NCI-H1092 (cell line): ENCODE data around the gene PYDC1.
"Not testable (repeated sequence)": the region's sequence is repeated elsewhere in the genome, so short reads cannot be mapped to it uniquely, and the experiment has no call there.

Experiments
- DNase-seq: peaks from one replicate; lab custom pipeline; 2025; lab: John Stamatoyannopoulos, UW

PYDC1 gene

DNA sequence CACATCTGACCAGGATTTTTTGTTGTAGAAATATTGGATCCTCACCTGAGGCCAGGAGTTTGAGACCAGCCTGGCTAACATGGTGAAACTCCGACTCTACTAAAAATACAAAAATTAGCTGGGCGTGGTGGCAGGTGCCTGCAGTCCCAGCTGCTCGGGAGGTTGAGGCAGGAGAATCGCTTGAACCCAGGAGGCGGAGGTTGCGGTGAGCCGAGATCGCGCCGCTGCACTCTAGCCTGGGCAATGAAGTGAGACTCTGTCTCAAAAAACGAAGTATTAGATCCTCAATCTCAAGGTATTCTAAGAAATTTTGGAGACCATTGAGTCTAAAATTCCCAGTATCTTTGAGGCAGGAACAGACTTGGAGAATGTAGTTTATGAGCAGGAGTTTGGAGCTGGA lies 21.1 kb downstream of the PYDC1 start:
- DNase-seq, result not testable (repeated sequence)

DNA sequence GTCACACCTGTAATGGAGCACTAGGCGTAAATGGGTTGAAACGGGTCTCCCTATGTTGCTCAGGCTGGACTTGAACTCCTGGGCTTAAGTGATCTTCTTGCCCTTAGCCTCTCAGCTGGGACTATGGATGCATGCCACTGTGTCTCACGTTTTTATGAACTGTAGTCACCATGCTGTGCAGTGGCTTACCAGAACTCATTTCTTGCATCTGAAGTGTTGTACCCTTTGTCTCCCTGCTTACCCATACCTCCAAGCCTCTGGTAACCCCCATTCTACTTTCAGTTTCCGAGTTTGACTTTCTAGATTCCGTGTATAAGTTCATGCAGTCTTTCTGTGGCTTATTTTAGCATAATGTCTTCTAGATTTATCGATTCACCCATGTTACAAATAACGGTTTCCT lies 22.0 kb downstream of the PYDC1 start:
- no peak for DNase-seq

DNA sequence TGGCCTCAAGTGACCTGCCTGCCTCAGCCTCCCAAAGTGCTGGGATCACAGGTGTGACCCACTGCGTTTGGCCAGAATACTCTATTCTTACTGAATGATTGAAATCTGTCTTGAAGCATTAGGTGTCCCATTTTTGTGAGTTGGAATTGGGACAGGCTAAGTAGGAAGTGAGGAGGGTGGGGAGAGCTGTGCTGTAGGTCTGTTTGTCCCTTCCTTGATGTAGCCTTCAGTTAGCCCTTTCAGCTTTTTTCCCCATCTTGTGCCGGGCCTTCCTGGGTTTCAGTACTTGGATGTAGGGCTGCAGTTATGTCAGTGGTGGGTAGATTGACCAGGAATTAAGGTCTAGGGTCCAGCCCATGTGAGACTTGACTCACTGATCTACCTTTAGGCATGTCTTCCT lies 23.1 kb downstream of the PYDC1 start:
- DNase-seq, result no peak

DNA sequence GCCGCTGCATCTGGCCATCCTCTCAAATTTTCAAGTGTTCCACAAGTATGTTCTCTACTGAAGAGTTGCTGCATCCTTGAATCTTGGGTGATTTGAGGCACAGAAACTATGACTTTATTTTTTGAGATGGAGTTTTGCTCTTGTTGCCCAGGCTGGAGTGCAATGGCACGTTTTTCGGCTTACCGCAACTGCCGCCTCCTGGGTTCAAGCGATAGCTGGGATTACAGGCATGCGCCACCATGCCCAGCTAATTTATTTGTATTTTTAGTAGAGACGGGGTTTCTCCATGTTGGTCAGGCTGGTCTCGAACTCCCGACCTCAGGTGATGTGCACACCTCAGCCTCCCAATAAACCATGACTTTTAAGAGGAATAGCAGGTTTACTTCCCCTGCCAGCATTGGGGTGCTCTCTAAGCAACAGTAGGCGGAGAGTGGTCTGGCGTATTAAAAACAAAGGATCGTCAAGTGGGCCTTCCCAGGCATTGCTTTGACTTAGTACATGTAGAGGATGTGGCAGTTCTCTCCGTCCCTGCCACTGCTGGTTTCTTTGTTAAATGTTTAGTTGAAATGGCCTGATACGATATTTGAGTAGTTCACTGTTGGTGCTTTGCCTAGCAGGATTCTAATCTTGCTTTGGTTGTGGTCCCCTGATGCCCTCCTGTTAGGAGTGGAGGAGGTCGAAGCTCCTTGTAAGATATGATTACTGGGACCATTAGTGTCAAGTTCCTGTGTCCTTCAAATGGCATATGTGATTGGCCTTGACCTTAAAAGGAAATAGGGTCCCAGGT lies 23.9 kb downstream of the PYDC1 start:
- DNase-seq, result no peak

DNA sequence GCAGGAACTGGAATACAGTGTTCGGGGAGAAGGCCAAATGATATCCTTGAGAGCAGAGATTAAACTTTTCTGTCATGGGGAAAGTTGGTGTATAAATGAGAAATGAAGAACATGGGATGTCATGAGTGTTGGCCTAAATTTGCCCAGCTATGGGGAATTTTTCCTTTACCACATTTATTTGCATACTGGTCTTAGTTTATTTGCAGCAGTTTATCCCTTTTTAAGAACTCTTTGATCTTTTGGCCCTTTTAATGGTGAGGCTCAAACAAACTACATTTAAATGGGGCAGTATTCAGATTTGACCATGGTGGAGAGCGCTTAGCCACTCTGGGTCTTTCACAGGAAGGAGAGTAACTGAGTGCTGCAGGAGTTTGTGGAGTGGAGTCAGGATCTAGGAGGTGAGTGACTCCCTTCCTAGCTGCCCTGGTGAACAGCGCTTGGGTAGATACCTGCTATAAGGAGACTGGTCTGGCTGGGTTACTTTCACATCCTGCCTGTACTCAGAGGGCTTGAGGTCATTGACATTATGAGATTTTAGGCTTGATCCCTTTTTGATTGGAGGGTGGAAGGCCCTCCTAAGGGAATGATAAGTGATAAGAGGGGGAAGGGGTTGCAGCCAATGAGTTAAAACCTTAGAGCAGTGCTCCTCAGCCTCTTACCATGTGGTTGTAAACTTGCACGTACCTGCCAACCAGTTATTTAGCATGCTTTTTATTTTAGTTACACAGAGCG lies 25.1 kb downstream of the PYDC1 start:
- no peak for DNase-seq

DNA sequence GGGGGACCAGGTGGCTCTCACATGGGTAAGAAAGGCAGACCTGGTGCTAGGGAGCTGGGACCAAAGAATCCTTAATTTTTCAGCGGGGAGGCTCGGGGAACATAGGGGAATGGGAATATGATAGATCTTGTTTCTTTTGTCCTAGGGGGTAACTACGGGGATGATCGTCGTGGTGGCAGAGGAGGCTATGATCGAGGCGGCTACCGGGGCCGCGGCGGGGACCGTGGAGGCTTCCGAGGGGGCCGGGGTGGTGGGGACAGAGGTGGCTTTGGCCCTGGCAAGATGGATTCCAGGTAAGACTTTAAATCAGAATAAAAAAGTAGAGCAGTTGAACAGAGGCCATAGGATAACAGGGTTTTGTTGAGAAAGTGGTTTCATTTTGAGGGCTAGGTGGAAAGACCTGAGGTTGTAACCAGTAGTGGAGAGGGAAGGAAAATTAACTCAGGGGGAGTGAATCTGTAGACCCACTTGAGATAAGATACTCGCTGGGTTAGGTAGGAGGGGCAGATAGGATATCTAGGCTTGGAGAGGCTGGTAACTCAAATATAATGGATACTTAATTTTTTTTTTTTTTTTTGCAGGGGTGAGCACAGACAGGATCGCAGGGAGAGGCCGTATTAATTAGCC lies 26.0 kb downstream of the PYDC1 start:
- DNase-seq, result no peak

DNA sequence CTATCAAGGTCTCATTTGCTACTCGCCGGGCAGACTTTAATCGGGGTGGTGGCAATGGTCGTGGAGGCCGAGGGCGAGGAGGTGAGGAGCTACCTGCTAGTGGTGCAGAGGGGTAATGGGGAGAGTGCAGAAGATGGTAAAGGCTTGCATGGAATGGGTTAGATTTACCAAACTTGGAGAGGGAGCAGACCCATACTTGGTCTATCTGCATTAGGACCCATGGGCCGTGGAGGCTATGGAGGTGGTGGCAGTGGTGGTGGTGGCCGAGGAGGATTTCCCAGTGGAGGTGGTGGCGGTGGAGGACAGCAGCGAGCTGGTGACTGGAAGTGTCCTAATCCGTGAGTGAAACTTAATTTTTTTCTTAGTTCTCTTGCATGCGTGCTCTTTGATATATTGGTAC lies 26.9 kb downstream of the PYDC1 start:
- DNase-seq, result no peak

DNA sequence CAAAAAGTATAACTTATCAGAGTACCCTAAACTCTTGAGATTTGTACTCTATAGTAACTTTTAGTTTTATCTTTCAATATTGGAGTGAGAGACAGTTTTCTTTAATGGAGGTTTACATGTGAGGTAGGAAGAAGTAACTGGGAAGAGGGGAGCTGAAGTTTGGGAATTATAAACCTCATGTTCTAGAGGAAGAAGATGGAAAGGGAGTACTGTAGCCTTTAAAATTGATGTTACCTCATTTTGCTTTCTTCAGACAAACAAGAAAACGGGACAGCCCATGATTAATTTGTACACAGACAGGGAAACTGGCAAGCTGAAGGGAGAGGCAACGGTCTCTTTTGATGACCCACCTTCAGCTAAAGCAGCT lies 27.5 kb downstream of the PYDC1 start:
- DNase-seq, result no peak

DNA sequence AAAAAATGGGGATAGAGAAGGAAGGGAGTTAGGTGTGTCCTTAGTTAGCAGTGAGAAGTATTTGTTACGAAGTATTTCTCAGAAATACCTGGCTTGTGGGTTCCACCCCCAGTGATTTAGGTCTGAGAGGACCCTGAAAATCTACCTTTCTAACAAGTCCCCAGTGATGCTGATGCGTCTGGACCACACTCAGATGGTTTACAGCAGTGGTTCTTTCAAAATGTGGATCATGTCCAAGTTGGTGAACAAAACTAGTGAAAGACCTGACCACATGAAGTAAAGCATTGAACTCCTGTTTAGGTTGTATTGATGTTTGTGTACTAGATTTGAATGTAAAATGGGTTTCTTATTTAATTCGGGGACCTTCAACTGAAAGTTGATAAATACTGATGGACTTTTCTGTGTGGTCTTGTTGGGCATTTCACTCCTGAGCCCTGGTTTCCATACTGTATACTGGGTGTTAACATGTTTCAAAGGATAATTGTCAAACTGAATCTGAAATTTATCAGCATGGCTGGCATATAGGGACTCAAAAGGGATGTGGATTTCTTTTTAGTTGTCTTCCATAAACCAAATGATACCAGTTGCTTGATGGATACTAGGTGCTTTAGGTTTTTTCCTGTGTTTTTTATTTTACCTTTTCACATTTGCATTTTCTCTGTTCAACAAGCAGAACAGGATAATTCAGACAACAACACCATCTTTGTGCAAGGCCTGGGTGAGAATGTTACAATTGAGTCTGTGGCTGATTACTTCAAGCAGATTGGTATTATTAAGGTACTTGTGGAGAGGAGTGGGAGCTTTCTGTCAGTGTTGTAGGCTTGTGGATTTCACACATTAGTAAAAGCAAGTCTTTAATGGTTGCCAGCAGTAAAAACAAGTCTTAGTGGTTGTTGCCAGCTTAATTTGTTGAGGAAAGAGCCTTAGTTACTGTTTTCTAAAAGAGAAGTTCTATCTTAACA lies 28.2 kb downstream of the PYDC1 start:
- DNase-seq, result no peak

DNA sequence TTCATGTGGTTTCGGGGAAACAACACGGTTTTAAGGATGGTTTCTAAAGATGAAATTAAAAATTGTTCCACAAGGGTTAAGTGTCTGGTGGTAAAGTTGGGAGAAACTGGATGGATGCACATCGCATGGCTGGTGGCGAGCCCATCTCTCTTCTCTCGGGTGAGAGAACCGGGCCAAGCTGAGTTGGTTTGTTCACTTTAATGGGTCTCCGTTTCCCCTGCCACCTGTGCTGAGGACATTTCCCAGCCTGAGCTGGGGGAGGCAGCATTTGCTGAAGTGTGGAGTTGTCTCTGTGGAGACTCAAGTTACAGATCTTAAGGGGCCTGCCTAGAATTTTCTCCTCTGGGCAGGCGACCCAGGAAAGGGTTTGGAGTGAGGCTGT lies 29.1 kb downstream of the PYDC1 start:
- DNase-seq, result no peak

DNA sequence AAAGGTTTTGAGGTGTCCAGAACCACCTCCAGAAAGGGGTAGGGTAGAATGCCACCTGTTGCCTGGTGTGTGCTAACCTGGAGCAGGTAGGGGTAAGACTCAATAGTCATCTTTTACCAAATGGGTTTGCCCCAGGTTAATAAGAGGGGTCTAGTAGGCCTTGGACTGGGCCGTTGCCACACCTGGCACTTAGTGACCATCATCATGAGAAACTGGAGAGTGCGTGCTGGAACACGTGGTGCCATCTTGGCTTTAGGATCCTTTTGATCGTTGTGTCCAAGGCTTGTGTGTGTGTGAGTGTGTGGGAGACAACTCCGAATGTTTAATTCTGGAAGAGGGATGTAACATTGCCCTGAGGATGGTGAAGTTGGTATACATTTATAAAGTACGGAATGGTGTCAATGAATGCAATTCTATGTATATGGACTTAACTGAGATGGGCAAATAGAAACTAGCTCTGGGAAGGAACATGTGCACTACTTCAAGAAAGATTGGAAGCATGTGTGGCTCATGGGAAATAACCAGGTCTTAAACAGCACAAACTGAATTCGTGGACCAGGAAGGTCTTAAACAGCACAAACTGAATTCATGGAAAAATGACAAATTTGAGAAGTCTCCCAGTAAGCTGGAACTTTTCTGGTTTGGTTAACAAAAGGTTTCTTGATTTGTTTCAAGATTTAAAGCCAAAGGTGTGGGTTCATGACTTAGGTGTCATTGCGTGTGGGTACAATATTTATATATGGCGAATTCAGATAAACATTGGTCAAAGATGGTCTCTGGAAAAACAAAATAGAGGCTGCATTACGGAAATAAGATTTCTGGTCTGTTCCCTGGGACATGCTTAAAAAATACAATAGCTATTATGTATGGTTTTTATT lies 29.8 kb downstream of the PYDC1 start:
- DNase-seq, result no peak

DNA sequence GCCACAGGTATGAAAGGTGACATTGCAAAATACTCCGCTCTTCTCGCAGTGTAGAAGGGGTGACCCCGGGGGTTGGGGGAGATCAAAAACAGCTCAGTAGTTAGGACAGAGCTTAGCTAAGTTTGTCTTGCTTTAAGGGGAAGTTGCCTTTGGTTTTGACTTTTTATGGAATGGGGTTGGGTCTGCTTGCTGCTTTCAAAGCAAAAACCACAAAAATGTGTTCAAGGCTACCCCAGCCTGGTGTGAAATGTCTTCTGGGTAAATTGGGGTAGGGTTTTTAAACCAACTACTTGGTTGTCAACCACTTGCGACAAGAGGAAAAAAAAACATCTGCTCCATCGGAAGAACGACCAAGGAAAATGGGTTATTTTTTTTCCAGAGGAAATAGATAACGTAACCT lies 30.8 kb downstream of the PYDC1 start:
- no peak for DNase-seq

DNA sequence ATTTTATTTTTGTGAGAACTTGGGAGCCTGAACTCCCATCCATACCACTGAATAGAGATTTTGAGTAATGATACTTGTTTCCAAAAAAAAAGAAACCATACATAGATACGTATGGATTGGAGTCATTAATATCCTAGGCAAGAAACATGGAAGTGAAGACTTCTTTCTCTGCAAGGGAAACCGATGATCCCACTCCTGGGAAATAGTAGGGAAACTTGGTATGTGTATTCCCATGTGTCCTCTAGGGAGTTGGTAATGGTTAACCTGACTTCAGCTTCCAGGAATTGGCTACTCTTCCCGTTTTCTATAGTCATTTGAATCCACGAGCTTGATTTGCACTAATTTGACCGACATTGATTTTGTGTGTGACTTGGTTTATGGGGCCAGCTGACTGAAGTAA lies 31.6 kb downstream of the PYDC1 start:
- no peak for DNase-seq

DNA sequence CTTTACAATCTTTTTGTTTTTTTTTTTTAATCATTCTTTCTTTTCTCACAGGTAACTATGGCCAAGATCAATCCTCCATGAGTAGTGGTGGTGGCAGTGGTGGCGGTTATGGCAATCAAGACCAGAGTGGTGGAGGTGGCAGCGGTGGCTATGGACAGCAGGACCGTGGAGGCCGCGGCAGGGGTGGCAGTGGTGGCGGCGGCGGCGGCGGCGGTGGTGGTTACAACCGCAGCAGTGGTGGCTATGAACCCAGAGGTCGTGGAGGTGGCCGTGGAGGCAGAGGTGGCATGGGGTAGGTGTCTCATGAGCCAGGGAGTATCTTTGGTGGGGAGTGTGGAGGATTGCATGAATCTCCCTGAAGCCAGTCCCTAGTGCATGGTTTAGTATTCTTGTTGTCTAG lies 32.0 kb downstream of the PYDC1 start:
- DNase-seq, result no peak

DNA sequence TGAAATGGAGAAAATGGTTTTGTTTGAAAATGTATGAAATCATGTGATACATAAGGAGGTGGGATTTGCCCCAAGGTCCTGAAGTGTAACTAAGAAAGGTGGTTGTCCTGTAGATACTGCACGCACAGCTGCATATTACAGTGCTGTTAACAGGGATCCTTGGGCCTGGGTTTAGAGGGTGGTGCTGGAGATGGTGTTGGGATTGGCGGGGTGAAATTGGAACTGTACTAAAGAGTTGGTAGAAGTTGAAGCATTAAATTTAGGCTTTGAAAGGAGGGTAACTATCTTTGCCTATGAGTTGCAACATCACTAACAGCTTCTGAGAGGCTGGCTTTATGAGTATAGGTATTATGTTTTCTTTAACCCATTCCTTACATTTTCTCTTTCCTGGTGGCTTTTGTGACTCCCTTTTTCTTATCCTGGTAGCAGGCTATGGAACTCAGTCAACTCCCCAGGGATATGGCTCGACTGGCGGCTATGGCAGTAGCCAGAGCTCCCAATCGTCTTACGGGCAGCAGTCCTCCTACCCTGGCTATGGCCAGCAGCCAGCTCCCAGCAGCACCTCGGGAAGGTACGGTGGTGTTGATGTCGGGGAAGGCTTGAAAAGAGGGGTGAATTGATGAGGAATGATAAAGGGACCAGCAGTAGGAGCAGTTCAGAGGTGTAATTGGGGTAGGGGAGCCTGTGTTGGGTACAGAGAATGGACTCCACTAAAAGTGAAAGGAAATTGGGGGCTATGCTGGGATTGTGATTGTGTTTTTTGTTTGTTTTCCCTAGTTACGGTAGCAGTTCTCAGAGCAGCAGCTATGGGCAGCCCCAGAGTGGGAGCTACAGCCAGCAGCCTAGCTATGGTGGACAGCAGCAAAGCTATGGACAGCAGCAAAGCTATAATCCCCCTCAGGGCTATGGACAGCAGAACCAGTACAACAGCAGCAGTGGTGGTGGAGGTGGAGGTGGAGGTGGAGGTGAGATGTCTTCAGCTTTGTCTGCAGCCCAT lies 33.2 kb downstream of the PYDC1 start:
- DNase-seq, result no peak

DNA sequence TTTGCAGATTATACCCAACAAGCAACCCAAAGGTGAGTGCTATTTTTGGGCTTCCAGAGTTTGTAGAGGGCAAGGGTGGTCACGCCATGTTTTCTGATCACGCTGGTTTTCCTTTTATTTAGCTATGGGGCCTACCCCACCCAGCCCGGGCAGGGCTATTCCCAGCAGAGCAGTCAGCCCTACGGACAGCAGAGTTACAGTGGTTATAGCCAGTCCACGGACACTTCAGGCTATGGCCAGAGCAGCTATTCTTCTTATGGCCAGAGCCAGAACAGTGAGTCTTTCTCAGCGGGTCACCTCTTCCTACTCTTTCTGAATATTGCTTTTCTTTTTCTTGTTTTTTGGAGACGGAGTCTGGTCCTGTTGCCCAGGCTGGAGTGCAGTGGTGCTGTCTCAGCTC lies 34.5 kb downstream of the PYDC1 start:
- DNase-seq, result no peak

DNA sequence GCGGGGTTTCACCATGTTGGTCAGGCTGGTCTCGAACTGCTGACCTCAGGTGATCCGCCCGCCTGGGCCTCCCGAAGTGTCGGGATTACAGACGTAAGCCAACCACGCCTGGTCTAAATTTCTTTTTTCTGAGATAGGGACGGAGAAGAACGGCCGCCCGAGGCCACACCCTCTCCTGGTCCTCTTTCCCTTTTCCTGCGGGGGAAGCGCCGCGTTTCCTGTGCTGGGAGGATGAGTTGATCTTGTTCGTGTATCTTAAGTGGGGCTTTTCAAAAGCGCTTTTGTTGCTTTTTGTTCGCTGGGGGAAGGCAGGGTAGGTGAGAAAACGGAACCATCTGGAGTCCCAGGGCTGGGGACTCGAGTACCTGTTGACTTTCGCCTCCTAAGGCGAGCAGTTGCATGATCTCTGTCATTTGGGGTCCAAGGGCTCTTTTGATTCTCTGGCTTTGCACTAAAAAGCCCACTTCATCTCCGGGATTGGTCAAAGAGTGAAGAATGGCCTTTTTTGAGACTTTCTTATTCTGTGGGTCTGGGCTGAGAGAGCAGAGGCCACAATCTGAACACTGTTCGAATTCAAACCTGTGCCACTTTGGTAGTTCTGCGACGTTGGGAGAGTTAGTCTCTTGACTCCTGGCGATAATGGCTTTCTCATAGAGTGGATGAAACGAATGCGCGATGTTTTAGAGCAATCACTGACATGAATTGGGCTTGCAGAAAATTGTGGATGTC lies 35.7 kb downstream of the PYDC1 start:
- DNase-seq, result no peak

DNA sequence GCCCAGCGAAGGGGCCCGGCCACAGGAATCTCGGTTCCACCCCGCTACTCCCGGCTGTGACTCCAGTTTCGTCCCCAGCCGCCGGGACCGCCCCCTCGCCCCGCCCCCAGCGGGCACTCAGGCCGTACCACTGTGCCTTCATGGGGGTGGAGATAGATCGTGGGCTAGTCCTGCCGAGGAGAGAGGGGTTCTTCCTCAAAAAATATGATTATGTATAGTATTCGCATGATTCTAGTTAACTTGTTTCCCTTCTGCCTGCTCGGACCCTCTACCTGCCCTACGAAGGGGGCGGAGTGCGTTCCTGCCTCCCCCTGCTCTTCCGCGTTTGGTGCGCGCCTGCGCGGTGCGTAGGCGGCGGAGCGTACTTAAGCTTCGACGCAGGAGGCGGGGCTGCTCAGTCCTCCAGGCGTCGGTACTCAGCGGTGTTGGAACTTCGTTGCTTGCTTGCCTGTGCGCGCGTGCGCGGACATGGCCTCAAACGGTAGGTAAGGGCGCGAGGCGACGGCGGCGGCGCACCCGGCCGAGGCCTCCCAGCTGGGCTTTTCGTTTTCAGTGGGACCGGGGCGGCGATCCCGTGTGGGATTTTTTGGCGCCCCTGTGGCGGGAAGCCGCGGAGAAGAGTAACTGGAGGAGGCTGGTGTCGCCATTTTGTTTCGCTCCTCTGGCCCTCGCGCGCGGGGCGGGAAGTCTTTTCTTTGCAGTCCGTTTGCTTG lies 37.0 kb downstream of the PYDC1 start, which contains the start of gene FUS:
FUS (plus strand) TSS at position 393 of the 713 bp plus-strand sequence; CDS start at position 469, 76 bp downstream.
- DNase-seq, result peak; percentile 86
